IPS DF 19.7 (cell line): Measurements from ENCODE around the gene CACNA1E.

Experiments used
- DNase-seq: peaks from one replicate; pipeline ENCODE4 v3.0.0-alpha.2; 2013; ENCODE audit warnings: low read depth, low spot score

CACNA1E gene

DNA sequence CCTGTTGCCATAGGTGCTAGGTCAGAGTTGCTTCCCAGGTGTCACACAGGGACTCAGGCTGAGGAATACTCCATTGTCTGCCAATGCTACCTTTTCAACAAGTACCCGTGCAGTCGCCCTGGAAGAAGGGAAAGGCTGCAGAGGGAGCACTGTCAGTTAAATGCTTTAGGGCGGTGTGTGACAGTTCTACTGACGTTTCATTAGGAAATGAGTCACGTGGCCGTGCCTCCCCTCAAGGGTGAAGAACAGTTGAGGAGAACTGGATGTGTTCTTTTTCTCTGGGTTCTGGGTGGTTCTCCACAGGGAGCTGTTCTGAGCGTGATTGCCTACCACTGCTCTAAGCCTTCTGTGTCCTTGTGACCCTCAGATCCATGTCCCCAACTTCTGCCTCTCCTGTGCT is 197.6 kb downstream of the CACNA1E start:
- DNase-seq: no peak

- DNase-seq: no peak
These were observed 201.9 kb downstream of the CACNA1E start for GRCh38 chr1:181685211-181685610.

- DNase-seq: no peak
These were observed 218.6 kb downstream of the CACNA1E start for GRCh38 chr1:181701891-181702290.

- no peak for DNase-seq
These were observed 221.2 kb downstream of the CACNA1E start for GRCh38 chr1:181704546-181704945.

DNA sequence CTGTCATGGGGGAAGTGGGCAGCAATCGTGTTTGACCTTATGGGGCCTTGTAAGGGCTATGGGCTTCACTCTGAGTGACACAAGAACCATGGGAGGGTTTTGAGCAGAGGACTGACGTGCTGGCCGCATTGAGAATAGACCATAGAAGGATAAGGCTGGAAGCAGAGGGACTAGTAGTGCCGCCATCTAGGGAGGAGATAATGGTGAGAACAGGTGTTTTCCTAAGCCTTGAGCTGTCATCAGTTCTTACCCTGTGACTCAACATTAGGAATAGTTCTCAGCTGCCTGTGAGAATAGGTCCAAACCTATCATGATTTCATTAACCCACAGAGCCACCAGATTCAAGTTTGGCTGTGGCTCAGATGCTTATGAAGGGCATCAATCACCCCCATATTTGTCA is 228.5 kb downstream of the CACNA1E start:
- DNase-seq: no peak

DNA sequence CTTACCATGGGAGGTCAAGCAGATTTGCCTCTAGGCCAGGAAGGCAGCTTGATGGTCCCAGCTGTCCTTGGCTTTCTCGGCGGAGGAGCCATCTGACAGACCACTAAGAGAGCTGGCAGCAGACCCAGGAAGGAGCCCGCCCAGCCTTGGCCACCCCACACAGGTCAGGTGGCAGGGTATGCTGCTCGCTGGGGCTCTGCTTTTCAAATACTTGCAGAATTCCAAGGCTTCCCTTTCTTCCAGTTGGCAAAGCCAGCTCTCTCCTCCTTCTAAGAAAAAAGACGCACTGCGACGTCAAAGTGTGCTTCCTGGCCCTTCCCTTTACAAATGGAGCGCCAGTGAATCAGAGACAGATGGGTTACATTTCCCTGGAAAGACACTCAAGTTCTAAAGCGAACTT is 229.4 kb downstream of the CACNA1E start:
- DNase-seq: no peak

GRCh38 chr1:181714428-181714827 is 231.1 kb downstream of the CACNA1E start:
- peak; percentile 50 for DNase-seq

GRCh38 chr1:181718034-181718433 is 234.7 kb downstream of the CACNA1E start:
- no peak for DNase-seq

DNA sequence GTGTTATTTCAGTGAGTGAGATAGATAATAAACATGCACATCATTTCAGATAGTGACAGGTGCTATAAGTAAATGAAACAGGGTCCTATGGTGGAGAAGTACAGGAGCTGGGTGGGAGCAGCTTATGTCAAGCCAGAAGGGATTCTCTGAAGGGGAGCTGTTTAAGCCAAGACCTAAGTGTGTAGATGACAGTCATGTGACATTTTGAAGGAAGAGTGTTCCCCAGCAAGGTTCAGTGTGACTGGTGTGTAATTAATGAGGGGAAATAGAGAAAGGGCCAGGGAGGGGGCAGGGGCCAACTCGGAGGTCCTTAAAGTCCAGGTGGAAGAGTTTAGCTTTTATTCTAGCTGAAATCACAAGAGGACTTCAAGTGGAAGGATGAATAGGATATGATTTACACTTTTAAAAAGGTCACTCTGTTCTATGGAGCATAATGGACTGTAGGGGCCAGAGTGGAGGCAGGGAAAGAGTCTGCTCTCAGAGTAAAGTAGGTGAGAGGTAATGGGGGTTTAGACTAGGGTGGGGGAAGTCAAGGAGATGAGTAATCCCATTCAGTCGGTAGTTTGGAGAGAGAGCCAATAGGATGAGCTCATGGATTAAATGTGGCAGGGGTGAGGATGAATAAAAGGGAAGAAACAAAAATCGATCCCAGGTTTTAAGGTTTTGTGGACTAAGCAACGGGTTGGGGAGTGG is 243.1 kb downstream of the CACNA1E start:
- DNase-seq: no peak

DNA sequence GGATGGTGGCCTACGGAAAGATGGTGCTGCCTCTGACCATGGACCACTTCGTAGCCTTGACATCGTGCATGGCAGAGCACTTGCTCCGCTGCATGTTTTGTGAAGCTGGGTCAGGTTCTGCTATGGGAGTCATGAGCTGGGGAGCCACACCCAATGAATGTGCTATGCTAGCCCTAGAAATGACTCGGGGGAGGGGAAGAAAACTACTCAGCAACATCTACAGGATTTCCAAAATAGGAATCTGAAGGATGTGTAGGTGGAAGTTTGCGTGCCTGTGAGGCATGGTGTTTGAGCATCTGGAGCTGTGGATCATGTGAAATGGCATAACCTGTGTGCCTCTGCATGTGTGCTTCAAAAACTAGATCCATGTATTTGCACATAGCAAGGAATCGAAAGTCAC is 247.3 kb downstream of the CACNA1E start:
- DNase-seq: no peak

DNA sequence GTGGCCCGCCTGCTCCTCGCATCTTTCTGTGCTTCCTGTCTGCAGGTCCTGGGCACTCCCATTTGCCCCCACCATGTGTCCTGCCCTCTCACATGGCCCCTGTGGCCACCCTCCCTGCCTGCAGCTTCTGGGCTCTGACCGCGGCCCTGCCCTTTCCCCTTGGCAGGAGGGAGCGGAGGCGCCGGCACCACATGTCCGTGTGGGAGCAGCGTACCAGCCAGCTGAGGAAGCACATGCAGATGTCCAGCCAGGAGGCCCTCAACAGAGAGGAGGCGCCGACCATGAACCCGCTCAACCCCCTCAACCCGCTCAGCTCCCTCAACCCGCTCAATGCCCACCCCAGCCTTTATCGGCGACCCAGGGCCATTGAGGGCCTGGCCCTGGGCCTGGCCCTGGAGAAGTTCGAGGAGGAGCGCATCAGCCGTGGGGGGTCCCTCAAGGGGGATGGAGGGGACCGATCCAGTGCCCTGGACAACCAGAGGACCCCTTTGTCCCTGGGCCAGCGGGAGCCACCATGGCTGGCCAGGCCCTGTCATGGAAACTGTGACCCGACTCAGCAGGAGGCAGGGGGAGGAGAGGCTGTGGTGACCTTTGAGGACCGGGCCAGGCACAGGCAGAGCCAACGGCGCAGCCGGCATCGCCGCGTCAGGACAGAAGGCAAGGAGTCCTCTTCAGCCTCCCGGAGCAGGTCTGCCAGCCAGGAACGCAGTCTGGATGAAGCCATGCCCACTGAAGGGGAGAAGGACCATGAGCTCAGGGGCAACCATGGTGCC is 249.1 kb downstream of the CACNA1E start:
- no peak for DNase-seq

DNA sequence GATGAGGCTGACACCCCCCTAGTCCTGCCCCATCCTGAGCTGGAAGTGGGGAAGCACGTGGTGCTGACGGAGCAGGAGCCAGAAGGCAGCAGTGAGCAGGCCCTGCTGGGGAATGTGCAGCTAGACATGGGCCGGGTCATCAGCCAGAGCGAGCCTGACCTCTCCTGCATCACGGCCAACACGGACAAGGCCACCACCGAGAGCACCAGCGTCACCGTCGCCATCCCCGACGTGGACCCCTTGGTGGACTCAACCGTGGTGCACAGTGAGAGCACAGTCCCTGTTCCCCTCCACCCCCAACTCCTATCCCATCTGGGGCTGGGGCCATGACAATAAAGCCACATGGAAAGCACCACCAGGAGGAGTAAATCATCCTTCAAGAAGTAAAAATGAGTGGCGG is 250.2 kb downstream of the CACNA1E start:
- DNase-seq: no peak

- DNase-seq: no peak
These were observed 253.7 kb downstream of the CACNA1E start for GRCh38 chr1:181737056-181737455.

DNA sequence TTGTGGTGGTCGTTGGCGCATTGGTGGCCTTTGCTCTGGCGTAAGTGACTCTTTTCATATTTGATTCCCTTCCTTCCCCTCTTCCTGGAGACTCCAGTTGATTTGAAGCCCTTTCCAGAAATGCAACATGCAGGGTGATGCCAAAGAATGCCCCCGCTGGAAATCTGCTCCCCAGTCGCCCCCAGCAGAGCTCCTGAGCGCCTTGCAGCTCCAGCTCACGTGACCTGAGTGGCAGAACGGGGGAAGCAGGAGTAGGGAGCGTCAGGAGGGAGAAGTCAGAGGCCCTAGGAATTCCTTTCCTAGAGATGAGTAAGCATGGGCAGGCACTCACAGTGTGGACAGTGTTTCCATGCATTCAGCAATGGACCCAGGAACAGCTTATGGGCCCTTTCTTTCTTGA is 255.9 kb downstream of the CACNA1E start:
- DNase-seq: no peak

DNA sequence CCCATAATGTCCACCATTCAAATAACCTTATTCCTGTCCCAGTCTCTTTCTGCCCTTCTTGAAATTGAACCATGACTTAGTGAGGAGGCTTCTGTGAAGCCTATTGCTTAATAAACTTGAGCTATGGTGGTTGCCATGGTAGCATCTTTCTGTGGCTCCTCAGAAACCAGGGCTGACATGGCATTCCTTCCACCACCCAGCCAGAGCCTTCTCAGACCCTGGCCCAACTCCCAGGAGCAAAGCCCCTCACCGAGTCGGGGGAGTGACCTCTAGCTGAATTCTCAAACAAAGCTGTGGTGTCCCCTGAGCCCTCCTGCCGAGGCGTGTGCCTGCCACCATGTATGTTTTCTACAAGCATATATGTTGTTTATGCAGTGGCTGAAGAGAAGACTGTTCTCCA is 259.1 kb downstream of the CACNA1E start:
- DNase-seq: no peak

GRCh38 chr1:181743878-181744312 is 260.6 kb downstream of the CACNA1E start:
- DNase-seq: no peak

GRCh38 chr1:181746224-181746623 is 262.9 kb downstream of the CACNA1E start:
- DNase-seq: no peak

GRCh38 chr1:181748013-181748412 is 264.7 kb downstream of the CACNA1E start:
- DNase-seq: no peak

DNA sequence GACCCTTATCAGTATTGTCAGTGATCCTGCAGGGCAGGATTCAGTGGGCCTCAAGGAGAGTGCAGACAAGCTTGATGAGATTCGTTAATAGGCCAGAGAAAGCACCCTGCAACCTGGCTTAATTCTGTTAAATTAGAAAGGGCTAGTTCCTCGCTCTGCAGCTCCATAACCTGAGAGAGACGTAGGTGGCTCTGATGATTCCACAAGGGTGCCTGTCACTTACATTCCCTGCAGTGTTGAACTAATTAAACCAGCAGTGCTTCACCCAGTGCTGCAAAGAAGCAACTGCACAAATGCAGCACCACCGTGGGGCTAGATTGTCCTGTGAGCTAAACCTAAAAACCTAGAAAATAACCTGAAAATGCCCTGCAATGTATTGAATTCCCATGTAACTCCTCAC is 270.8 kb downstream of the CACNA1E start:
- no peak for DNase-seq

- DNase-seq: no peak
These were observed 276.2 kb downstream of the CACNA1E start for GRCh38 chr1:181759481-181759880.

- DNase-seq: no peak
These were observed 280.4 kb downstream of the CACNA1E start for GRCh38 chr1:181763736-181764135.

GRCh38 chr1:181765451-181766026 is 282.2 kb downstream of the CACNA1E start:
- DNase-seq: no peak
